GM12873 (cell line): Measurements from ENCODE around the gene CDC42BPA.

Experiments
- CTCF ChIP-seq: IDR thresholded peaks from 2 replicates; pipeline ENCODE4 v1.5.1; 2012; ENCODE audit warnings: low read depth, mild to moderate bottlenecking, moderate library complexity, low read length, control low read depth; ENCODE audit not compliant: insufficient read depth; ENCODE audit errors: missing control alignments

The CDC42BPA gene

GRCh38 chr1:227082999-227083746 is 235.1 kb downstream of the CDC42BPA start:
- TF ChIP-seq CTCF: no peak

DNA sequence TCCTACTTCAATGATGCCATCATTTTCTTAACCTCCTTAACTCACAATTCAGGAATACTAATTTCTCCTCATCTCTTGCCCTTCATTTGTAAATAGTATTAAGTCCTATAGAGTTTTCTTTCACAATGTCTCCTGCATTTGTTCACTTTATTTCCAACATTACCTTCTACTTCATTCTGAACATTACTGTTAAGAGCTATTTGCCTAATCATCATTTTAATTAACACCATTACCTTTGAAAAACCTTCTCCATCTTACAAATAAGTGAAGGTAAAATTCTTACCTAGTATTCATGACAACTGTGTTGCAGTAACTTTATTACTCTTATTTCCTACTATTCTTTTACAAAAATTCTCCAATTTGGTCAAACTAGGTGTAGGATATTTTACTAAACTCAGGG is 240.5 kb downstream of the CDC42BPA start:
- no peak for TF ChIP-seq CTCF

- TF ChIP-seq CTCF: no peak
These were observed 244.5 kb downstream of the CDC42BPA start for GRCh38 chr1:227073786-227074185.

- no peak for TF ChIP-seq CTCF
These were observed 245.3 kb downstream of the CDC42BPA start for GRCh38 chr1:227072991-227073390.

- no peak for TF ChIP-seq CTCF
These were observed 246.3 kb downstream of the CDC42BPA start for GRCh38 chr1:227071895-227072587.

GRCh38 chr1:227070638-227071285 is 247.5 kb downstream of the CDC42BPA start:
- no peak for TF ChIP-seq CTCF

- TF ChIP-seq CTCF: no peak
These were observed 248.8 kb downstream of the CDC42BPA start for GRCh38 chr1:227069490-227069889.
